T47D (cell line): Measurements from ENCODE around the gene PRPF38A.

Experiments used
- DNase-seq, 2 experiments: peaks; one replicate each; pipeline versions ENCODE4 v3.0.0 to v3.0.0-alpha.2; 2011 to 2012; ENCODE audit warnings: low read depth in 1 of 2, low spot score in 1 of 2
- JUND ChIP-seq: IDR thresholded peaks from 2 replicates; pipeline ENCODE4 v1.6.1; 2012; ENCODE audit warnings: low read depth
- in situ Hi-C: cut with HindIII; loops from 2 replicates; pipeline ENCODE4 v1.10.0; 2016; ENCODE audit warnings: low sequenced_read_pairs, low pct_unique_long_range_greater_than_20kb

Gene PRPF38A

GRCh38 chr1:52439976-52440375 lies 35.6 kb downstream of the PRPF38A start:
- in situ Hi-C loops, result no loop called here
- DNase-seq, result no peak
- TF ChIP-seq JUND, result no peak

GRCh38 chr1:52444463-52444862 lies 40.1 kb downstream of the PRPF38A start:
- in situ Hi-C loops, result no loop called here

GRCh38 chr1:52454127-52454526 lies 49.7 kb downstream of the PRPF38A start:
- no peak for TF ChIP-seq JUND
- in situ Hi-C loops, result no loop called here
- no peak for DNase-seq

More at GRCh38 chr1:52444463-52444862, 40.1 kb downstream of the PRPF38A start:
- DNase-seq, result no peak
- no peak for TF ChIP-seq JUND

GRCh38 chr1:52454779-52455178 lies 50.4 kb downstream of the PRPF38A start:
- no peak for TF ChIP-seq JUND
- no peak for DNase-seq
- in situ Hi-C loops, result no loop called here

- no peak for TF ChIP-seq JUND
- in situ Hi-C loops, result no loop called here
- no peak for DNase-seq
Observed at GRCh38 chr1:52455686-52456085, 51.3 kb downstream of the PRPF38A start.

- DNase-seq, result no peak
- in situ Hi-C loops, result no loop called here
- no peak for TF ChIP-seq JUND
Observed at GRCh38 chr1:52460694-52461093, 56.3 kb downstream of the PRPF38A start.

GRCh38 chr1:52461821-52462220 lies 57.4 kb downstream of the PRPF38A start:
- in situ Hi-C loops, result no loop called here
- no peak for TF ChIP-seq JUND
- no peak for DNase-seq

- no peak for DNase-seq
- no peak for TF ChIP-seq JUND
- in situ Hi-C loops, result no loop called here
Observed at GRCh38 chr1:52463891-52464290, 59.5 kb downstream of the PRPF38A start.

GRCh38 chr1:52469108-52469507 lies 64.7 kb downstream of the PRPF38A start:
- no peak for TF ChIP-seq JUND
- in situ Hi-C loops, result no loop called here
- DNase-seq, result no peak
